Stimulated activated CD4-positive, alpha-beta T cell treated with anti-CD3 and anti-CD28 coated beads, Interleukin-4, amount 100 ng/mL, for 48 hours (primary cell): ENCODE results near the gene GUCY2F.

Experiments
- DNase-seq, 2 donors: peaks; one replicate each; pipeline ENCODE4 v3.0.0-alpha.2; 2020; ENCODE audit warnings: low read depth in 2 of 2

The GUCY2F gene

DNA sequence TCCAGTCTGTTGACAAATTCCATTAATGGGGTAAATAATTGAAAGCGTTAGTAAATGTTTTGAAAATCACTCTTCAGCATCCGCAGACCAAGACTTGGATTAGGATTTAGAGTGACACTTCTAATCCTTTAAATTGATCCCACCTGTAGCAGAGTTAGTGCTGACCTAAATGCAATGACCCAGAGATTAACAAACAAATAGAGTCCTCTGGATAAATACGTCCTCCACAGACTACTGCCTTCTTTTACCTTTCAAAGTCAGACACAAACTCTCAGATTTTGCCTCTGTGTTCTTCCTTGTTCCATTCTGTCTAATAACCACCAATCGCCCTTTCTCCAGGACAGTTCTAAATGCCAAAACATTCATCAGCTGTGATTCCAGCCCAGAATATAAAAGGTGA, at the start of gene GUCY2F:
Gene GUCY2F, minus strand, starts transcription at position 101 of the 400 bp plus-strand sequence. CDS start 6,150 bp downstream, outside the sequence.
- no peak for DNase-seq

GRCh38 chrX:109519001-109519400, 37.1 kb upstream of the GUCY2F start:
- DNase-seq, result no peak

DNA sequence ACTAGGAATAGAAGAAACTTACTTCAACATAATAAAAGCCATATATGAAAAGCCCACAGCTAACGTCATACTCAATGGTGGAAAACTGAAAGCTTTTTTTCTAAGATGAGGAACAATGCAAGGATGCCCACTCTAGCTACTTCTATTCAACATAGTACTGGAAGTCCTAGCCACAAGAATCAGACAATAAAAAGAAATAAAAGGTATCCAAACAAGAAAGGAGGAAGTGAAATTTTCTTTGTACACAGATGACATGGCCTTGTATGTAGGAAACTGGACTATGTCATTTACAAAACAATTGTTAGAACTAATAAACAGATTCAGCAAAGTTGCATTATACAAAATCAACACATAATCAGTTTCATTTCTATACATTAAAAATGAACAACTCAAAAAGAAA, 29.2 kb upstream of the GUCY2F start:
- DNase-seq, result no peak

GRCh38 chrX:109508915-109509314, 27.0 kb upstream of the GUCY2F start:
- no peak for DNase-seq

GRCh38 chrX:109501176-109501575, 19.3 kb upstream of the GUCY2F start:
- no peak for DNase-seq

DNA sequence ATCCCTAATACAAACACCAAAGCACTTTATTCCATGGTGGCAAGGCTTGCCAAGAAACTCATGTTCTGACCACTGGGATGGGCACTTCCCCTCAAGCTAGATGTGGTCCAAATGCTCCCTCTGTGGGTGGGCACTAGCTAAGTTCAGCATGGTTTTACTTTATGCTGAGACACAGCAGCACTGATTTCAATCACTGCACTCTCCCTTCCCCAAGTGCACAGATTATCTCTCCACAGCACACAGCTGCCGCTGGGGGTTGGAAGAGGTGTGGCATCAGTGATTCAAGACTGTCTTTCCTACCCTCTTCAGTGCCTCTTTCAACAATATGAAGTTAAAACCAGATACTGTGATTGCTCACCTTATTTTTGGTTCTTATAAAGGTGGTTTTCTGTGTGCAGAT, 16.5 kb upstream of the GUCY2F start:
- DNase-seq, result no peak

GRCh38 chrX:109489174-109489573, 7.3 kb upstream of the GUCY2F start:
- no peak for DNase-seq

GRCh38 chrX:109487640-109488039, 5.8 kb upstream of the GUCY2F start:
- DNase-seq, result no peak

DNA sequence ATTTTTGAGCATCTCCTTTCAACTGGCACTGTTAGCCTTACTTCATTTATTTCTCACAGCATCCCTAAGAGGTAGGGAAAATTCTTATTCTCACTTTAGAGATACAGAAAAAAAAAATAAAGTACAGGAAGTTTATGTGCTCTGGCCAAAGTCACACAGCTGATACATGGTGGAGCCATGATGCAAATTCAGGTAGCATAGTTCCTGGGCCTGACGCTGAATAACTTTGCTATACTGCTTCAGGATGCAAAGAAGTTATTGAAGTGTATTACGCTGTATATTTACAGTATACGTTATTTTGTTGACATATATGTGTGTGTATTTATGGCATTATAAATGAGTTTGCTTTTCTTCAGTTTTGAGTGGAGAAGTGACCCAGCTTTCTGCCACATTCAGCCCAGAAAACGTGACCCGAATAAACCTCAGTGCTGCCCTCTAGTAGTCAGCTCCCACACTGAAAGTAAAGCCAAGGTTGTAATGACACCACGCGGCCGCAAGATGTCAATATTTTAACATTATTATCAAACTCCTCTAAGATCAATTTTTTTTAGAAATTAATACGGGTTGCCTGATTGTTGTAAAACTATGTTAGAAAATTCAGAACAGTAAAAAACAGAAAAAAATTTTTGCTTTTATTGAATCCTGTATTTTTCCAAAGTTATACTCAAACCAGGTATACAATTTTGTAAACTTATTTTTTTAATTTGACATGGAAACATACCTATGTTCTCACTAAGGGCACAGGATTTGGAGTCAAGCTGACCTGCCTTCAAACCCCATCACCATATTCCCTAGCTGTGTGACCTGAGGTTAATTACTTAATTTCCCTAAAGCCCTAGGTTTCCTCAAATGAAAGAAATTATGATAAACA, 3.8 kb upstream of the GUCY2F start:
- peak; percentile 13 to 31 for DNase-seq

DNA sequence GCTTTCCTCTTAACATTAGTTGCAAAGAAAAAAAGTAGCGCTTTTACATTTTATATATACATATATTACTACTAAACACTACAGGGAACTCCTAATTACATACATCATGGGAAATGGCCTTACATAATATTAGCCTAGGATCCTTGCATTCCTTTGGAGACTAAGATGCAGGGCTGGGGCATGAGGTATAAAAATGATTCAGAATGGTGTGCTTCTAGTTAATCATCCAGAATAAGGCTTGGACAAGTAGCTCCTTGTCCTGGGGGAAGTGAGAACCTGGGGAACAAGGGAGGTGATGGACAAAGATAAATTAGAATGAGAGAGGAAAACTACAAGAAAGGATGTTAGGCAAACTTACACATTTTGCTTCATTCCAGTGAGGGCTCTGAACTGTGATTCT, 3.0 kb upstream of the GUCY2F start:
- no peak for DNase-seq

DNA sequence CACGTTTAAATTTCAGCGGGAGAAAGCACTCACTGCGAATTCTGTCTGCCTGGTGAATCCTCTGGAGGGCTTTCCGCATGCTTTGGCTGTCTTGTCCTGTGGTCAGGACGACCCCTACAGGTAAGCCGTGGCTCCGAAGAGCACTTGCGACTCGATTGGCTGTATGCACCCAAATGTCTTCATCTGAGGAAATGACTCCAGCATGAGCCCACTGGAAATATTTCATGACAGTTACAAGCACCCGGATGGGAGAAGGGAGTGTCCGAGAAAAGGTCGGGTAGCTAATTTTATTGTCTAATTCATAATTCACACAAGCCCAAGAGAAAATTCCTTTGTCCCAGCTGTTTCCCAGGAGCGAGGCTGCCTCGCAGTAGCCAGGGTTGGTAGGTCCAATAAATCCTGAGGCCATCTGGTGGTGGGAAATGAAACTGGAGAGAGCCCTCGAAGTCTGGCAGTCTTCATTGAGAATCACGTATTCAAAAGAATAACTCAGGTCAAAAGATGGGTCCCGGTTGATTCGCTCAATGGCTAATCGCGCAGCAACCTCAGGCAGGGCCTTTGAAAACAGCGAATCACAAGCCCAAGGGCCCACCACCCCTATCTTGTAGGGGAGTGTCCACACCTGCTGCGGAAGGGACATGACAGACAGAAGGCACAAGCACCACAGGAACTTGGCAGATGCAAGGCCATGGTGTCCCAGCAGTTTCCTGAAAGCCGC, 6.6 kb downstream of the GUCY2F start:
- no peak for DNase-seq

GRCh38 chrX:109472939-109473735, 8.7 kb downstream of the GUCY2F start:
- DNase-seq, result peak; percentile 18 to 20

DNA sequence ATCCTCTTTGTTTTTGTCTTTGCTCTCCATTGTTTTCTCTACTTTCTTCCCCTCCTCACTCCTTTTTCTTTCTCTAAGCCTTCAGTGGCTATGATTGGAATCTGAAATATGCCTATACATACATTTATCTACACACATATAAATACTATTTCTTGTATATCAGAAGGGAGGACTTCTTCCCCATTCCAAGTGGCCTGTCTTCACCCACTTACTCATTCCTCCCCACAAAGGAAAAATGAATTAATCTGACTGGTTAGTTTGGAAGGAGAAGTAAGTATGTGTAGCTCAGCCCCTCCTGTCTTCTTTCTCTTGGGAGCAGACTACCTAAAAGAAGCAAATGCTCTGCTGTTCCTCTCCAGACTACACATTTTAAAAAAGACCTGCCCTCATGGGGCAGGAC, 17.7 kb downstream of the GUCY2F start:
- no peak for DNase-seq

DNA sequence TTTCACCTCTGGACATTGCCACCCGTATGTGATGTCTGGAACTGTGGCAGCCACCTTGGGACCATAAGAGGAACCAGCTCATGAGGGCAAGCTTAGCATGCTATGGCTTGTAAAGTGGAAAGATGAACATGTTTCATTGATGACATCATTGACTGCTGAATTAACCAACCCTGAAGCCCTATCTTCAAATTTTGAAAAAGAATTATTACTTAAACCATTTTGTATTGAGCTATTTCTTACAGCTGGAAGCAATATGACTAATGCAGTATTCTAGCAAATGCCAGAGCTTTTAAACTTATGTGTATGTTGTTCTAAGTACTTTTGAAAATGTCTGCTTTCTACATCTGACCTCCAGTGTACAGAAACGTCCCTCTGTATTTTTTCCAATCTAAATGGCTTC, 18.1 kb downstream of the GUCY2F start:
- no peak for DNase-seq

- no peak for DNase-seq
These were observed 33.5 kb downstream of the GUCY2F start for GRCh38 chrX:109448282-109448938.

DNA sequence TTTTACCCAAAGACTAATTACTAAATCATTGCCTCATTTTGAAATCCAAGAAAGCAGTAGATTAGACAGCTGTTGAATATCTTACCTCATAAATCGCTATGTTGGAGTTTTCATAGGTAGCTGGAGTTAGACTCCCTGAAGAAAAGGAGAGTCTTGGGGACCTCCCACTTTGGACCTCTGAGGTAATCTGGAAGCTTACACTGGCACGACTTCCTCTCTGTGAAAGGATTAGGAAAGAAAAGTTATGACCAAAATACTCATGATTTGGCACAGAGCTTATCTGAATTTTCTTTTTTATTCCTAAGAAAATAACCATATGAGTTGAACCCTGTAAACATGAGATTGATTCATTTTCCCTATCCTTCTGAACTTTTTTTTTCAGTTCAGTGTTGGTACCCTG, 40.6 kb downstream of the GUCY2F start:
- no peak for DNase-seq

GRCh38 chrX:109440475-109440874, 41.4 kb downstream of the GUCY2F start:
- DNase-seq, result no peak

DNA sequence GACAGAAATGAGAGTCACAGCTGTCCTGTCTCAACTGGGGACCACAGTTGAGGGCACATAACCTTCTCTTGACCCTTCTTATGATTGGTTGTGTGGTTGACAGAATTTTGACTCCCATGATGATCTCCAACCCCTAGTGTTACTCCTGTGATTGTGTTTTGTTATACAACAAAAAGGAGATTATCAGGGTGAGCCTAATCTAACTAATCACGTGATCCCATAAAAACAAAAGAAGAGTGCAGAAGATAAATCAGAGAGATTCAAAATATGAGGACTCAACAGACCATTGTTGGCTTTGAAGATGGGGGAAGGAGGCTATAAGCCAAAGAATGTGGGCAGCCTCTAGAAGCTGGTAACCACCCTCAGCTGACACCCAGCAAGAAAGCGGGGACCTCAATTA, 72.7 kb downstream of the GUCY2F start:
- DNase-seq, result no peak

GRCh38 chrX:109403922-109404321, 78.0 kb downstream of the GUCY2F start:
- DNase-seq, result no peak

DNA sequence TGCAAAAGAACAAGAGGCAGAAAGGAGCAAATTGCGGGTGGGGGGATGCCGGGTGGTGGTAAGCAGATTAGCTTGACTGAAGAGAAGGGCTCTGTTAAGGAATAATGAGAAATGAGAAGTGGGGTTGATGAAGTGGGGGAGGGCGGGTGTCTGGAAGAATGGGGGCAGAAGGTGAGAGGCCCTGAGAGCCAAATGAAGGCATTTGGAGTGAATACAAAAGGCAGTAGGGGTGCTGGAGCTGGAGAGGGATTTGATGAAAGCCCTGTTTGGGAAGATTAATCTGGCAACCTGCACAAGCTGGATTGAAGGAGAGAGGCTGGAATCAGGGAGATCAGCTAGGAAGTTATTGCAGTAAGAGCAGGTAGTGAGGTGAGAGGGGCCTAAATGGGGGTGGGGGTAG, 82.1 kb downstream of the GUCY2F start:
- no peak for DNase-seq

- DNase-seq, result no peak
These were observed 83.1 kb downstream of the GUCY2F start for GRCh38 chrX:109398833-109399232.

- DNase-seq, result no peak
These were observed 83.8 kb downstream of the GUCY2F start for GRCh38 chrX:109398061-109398460.
